ENCODE results near the gene PRDM16. TPM values are rescaled to one million over a fixed set of nuclear protein-coding genes. Genes with fewer than 3 reads are reported as not detected.
A peak's percentile ranks its signal among the peaks of the same experiment; 100 is the strongest.

Gene PRDM16
- total RNA-seq, 1 experiment from 2014 or later = 0.17 TPM

DNA sequence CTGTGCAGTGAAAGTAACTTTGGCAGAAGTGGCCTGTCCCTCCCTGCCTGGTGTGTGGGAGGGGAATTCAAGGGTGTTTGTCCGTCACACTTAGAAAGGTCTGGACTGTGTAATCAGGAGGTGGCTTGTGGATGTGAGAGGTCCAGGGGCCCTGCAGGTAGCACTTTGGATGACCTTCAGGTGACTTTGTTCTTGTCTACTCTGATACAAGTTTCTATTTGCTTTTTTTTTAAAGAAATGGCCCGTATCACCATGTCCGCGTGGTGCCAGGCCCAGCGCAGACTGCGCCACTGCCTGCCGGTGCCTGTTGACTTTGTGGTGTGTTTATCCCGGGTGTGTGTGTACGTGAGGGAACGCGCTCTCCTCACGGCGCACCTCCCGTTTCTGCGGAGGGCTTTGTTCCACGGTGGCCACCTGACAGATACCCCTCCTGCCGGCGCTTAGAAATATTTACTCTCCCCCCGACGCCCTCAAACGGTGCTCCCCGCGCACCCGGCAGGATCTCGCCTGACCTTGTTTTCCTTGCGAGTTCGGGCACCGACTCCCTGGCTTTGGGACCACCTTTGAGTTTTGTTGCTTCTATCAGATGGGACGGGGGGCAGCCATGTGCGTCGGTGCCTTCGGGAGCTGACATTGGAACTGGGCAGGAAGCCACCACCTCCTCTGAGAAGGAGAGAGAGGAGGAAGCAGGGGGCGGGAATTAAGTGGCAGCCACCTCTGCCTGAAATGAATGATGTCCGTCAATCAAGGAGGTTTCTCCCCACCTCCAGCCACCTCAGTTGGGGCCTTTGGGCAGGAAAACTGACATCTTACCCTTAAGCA lies 119.4 kb downstream of the PRDM16 start:
- no peak overlapping the region for H2AFZ ChIP-seq (ENCODE audit: low read length)
- no peaks in the 10 kb centered on the region for H3K27me3 ChIP-seq (ENCODE audit: insufficient read depth, low read length)
- no peak overlapping the region for H4K91ac ChIP-seq (ENCODE audit: insufficient read length, low read depth, low read length)
- peaks cover 4% of the 10 kb centered on the region for H3K23me2 ChIP-seq (ENCODE audit: insufficient read length, low read depth, low read length, poor library complexity, severe bottlenecking)
- no peaks in the 10 kb centered on the region for H3K4me1 ChIP-seq (ENCODE audit: insufficient read depth, low read length)
- no peak overlapping the region for H3K27ac ChIP-seq (ENCODE audit: insufficient read length, low read depth, low read length)
- no peak overlapping the region for H3K56ac ChIP-seq (ENCODE audit: insufficient read length, low read depth, low read length)
- no peaks in the 10 kb centered on the region for H3K9me3 Mint-ChIP-seq
- no peak overlapping the region for H2BK120ac ChIP-seq (ENCODE audit: low read depth, low read length, poor library complexity, severe bottlenecking)
- H3K14ac ChIP-seq (ENCODE audit: insufficient read depth, low read length) = no peak overlapping the region
- H4K8ac ChIP-seq (replicated peaks; ENCODE audit: insufficient read length, low read depth, low read length) = no peak overlapping the region
- DNase-seq = no peak
- H3K4me3 Mint-ChIP-seq = no peak overlapping the region
- no peak overlapping the region for H3K9ac ChIP-seq (ENCODE audit: extremely low read depth, insufficient read length, low read length)
- peaks cover 4% of the 10 kb centered on the region for H3K27me3 Mint-ChIP-seq (ENCODE audit: low read depth)
- H3K36me3 Mint-ChIP-seq (ENCODE audit: insufficient read depth in 1 of 3, low read depth in 3 of 3) = no peaks in the 10 kb centered on the region
- H3T11ph ChIP-seq (ENCODE audit: low read length) = no peak overlapping the region
- no peak overlapping the region for H2BK15ac ChIP-seq (ENCODE audit: low read depth, low read length)
- no peaks in the 10 kb centered on the region for H3K79me1 ChIP-seq (ENCODE audit: insufficient read depth, low read depth, low read length, poor library complexity, severe bottlenecking)
- no peak overlapping the region for H3K18ac ChIP-seq (ENCODE audit: insufficient read length, low read depth, low read length)
- H3K23ac ChIP-seq (ENCODE audit: insufficient read length, low read depth, low read length) = no peak overlapping the region
- H3K79me2 ChIP-seq (ENCODE audit: insufficient read depth, low read length) = no peaks in the 10 kb centered on the region
- H4K5ac ChIP-seq (ENCODE audit: insufficient read length, low read depth, low read length) = no peak overlapping the region
- H3K27ac Mint-ChIP-seq = peak overlapping the region in 1 of 3 experiments; percentile 40; a peak in 2 of 7 replicates
- H3K4ac ChIP-seq (ENCODE audit: low read depth, low read length) = no peak overlapping the region
- no peak overlapping the region for H2BK12ac ChIP-seq (ENCODE audit: insufficient read length, low read depth, low read length)
- H2BK20ac ChIP-seq (ENCODE audit: low read depth, low read length, poor library complexity, severe bottlenecking) = no peak overlapping the region
- H3K4me1 Mint-ChIP-seq = peaks cover 12 to 28% of the 10 kb centered on the region in 2 experiments; a peak in 3 of 4 replicates
- H2BK5ac ChIP-seq (ENCODE audit: insufficient read length, low read length) = no peak overlapping the region
- H4K20me1 ChIP-seq (ENCODE audit: control insufficient read depth, insufficient read depth, insufficient read length) = no peaks in the 10 kb centered on the region
- H3K4me2 ChIP-seq (ENCODE audit: insufficient read depth, insufficient read length, low read length) = no peak overlapping the region
- TF ChIP-seq, protein P1, sequence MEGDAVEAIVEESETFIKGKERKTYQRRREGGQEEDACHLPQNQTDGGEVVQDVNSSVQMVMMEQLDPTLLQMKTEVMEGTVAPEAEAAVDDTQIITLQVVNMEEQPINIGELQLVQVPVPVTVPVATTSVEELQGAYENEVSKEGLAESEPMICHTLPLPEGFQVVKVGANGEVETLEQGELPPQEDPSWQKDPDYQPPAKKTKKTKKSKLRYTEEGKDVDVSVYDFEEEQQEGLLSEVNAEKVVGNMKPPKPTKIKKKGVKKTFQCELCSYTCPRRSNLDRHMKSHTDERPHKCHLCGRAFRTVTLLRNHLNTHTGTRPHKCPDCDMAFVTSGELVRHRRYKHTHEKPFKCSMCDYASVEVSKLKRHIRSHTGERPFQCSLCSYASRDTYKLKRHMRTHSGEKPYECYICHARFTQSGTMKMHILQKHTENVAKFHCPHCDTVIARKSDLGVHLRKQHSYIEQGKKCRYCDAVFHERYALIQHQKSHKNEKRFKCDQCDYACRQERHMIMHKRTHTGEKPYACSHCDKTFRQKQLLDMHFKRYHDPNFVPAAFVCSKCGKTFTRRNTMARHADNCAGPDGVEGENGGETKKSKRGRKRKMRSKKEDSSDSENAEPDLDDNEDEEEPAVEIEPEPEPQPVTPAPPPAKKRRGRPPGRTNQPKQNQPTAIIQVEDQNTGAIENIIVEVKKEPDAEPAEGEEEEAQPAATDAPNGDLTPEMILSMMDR (conservative IDR thresholded peaks at IDR 0.05) = no peak
- no CpG with 5 or more reads among the region's 34 CpGs for WGBS (ENCODE audit: extremely low coverage, insufficient read length, low lambda C conversion rate)
- H3K9me3 ChIP-seq (ENCODE audit: control insufficient read depth, low read depth, low read length) = no peaks in the 10 kb centered on the region
- H2AK5ac ChIP-seq (ENCODE audit: insufficient read length, low read length) = no peak overlapping the region

All from H9 (cell line).